Left kidney (tissue), 2 donors: ENCODE measurements around the gene FAM117A. TPM values are rescaled to one million over a fixed set of nuclear protein-coding genes. Genes with fewer than 3 reads are reported as not detected.
"Not testable (repeated sequence)": the region's sequence is repeated elsewhere in the genome, so short reads cannot be mapped to it uniquely, and the experiment has no call there.

Source experiments
- DNase-seq: peaks from one replicate; pipeline ENCODE4 v3.0.0-alpha.2; 2013
- polyA plus RNA-seq: library from polyadenylated mRNA; unstranded; fragments of 120-200 nt; gene quantifications from one replicate; pipeline ENCODE4 v1.2.1, GENCODE V29; 2013; ENCODE audit not compliant: insufficient read length

Gene FAM117A
- polyA plus RNA-seq, 1 donor, result 17.3 TPM

DNA sequence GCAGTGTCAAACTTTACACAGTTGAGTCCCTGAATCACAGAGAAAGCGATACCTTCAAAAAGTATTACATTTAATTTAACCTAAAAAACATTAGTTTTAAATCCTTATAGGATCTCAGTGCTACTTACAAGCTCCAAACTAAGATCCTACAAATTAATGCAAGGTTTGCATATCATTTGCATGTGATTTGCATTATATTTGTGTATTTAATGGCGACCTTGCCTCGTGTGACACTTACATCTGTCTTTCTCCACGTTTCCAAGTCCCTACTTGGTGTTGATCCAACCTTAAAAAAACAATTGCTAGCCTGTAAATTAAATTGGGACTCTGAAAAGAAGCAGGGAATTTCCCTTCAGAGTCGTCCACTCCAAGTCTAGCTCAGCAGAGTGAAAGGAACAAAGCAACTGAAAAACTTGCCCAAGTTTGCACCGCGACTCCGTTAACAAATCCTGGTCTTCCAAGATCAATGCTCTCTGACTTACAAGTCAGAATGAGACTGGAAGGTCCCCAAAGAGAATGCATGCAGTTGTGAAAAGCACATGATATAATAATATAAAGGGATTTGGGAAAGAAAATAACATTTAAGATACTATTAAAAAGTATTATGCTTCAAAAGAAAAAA lies 739 bp upstream of the FAM117A start:
- no peak for DNase-seq

DNA sequence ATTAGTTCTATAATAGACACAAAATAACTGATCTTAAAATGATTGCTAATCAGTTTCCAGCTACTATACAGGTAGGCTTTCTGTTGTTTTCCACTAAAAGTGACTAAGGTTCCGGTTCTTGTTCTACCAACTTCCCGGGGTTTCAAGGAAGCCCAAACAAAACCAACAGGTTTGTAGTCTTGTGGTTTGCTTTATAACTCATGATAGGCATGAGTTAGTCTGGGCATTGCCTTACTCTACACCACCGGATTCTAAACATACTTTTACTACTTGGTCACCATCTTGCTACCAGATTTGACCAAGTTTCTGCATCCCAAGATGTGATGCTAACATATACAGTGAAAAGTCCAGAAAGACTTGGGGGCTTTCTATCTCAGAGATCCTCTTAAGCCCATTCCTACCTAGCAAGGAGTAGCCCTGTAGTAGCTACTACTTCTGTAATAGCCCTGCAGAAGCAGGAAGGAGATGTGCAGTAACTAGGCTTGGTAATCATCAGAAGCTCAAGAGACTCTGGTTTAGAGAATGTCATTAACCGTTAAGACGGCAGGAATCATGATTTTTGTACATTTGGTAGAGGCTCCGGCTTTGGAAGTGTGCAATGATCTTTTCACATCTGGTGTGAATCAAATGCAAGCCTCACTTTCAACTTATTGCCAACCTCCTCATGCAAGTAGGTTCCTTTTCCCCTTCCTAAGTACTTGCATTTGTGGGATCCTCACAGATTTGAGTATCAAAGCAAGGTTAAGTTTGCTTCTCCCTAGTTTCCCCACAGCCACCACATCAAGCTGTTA lies 1.6 kb downstream of the FAM117A start:
- no peak for DNase-seq

DNA sequence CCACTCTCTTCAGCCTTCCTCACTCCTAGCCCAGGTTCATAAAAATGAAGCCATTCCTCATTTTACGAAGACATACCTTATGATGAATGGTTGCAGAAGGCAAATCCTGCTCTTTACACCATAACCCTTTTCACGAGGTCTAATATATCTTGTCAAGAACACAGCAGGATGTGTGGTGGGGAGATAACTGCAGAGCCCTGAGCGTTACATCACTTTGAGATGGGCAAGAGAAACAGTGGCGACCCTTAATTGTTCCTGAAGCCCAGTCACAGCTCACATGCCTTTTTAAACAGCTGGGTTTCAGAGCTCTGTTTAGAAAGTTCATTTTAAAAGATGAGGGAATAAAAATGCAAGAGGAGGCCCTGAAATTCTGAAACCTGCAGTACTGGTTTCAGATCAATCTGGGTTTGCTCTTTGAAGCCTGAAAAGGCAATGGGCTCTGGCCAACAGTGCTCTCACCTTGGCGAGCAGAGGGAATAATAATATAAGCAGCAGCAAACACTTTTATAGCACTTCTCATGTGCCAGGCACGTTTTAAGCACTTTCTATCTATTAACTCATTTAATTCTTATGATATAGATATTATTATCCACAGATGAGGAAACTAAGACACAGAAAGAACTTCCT lies 2.9 kb downstream of the FAM117A start:
- DNase-seq, result no peak

DNA sequence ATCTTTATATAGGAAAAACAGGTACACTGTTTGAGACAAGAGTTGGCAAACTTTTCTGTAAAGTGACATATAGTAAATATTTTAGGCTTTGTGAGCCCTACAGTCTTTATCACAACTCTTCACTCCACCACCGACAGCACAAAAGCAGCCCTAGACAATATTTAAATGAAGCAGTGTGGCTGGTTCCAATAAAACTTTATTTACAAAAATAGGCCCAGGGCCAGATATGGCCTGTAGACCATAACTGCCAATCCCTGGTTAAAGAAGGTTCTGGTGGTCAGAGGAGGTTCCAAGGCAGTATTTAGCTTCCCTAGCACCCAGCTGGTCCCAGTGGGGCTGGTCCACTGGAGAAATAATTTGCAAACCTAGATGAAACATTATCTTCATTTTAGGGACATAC lies 3.6 kb downstream of the FAM117A start:
- no peak for DNase-seq

DNA sequence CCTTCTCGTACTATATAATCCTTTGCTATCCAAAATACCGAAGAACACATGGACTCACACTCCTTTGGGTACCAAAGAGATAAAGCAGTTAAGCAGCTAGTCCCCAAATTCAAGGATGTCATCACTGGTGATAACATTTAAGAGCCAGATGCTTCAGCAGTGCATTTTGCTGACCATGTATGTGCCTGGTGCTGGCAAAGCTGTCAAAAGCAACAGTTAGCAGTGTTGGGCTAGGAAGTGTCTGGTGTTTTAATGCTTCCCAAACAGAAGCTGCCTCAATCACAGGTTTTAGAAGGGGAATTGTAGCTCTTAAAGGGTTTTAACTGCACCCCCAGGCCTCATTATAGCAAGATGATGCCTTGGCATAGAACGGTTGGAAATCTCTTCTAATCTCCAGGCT lies 4.7 kb downstream of the FAM117A start:
- DNase-seq, result no peak

DNA sequence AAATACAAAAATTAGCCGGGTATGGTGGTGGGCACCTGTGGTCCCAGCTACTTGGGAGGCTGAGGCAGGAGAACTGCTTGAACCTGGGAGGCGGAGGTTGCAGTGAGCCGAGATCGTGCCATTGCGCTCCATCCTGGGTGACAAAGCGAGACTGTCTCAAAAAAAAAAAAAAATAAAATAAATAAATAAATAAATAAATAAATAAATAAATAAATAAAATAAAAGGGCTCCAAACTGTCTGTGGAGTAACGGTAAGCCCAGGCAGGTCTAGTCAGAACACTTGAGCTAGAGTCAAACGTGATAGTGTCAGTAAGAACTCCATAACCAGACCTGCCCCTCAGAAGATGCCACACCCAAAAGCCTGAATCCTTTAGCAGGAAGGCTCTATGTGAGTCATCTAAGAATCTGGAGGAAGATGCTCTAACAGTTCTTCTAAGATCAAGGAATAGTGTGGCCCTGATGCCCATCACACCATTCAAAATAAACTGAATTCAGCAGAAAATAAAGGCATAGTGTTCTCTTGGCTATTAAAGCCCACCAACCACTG lies 5.4 kb downstream of the FAM117A start:
- not testable (repeated sequence) for DNase-seq

DNA sequence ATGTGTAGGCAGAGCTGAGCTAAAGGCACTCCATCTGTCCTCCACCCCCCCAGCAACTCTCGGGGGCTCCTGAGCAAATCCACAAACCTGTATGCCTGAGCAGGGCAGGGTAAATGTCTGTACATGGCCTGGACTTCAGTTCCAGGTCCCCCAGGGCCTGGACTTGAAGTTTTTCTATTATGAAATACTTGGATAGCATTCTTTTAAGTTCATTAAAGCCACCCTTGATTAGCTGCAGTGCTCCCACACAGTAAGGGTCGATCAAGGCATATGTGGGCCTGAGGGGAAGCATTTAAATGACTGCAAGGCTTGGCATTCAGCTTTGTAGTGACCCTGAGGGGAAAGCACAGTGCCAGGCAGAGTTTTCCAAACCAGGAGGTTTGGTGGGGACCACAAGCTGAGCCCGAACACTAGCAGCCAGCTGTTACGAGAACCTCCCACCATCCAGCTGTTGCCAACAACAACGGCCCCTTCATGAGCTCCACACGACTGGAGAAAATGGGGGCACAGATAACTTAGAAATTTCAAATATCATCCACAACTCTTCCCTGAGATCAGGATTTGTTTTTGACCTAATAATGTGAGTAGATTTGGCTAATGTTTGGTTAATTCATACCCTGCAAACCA lies 6.7 kb downstream of the FAM117A start:
- DNase-seq, result no peak

DNA sequence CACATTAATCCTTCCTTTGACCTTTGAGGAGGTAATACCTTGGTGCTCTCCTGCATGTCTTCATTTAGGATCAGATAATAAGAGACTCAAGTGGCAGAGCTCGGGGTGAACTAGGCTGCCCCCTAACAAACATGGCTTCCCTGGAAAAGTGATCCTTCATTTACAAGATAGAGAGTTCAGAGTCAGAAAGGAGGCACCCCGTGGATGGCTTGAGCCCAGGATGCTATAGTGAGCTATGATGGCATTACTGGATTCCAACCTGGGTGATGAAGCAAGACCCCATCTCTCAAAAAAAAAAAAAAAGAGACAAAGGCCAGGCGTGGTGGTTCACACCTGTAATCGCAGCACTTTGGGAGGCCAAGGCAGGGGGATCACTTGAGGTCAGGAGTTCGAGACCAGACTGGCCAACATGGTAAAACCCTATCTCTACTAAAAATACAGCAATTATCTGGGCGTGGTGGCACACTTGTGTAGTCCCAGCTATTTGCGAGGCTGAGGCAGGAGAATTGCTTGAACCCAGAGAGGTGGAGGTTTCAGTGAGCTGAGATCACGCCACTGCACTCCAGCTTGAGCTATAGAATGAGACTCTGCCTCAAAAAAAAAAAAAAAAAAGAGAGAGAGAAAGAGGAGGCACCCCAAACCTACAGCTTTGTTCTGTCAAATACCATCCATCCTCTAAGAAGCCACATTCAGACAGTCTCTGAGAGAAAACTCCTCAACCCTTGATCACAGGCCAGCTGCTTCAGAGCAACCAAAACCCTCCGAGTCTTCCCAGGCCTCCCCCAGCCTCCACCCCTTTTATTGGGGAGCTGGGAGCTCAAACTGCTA lies 7.4 kb downstream of the FAM117A start:
- no peak for DNase-seq

DNA sequence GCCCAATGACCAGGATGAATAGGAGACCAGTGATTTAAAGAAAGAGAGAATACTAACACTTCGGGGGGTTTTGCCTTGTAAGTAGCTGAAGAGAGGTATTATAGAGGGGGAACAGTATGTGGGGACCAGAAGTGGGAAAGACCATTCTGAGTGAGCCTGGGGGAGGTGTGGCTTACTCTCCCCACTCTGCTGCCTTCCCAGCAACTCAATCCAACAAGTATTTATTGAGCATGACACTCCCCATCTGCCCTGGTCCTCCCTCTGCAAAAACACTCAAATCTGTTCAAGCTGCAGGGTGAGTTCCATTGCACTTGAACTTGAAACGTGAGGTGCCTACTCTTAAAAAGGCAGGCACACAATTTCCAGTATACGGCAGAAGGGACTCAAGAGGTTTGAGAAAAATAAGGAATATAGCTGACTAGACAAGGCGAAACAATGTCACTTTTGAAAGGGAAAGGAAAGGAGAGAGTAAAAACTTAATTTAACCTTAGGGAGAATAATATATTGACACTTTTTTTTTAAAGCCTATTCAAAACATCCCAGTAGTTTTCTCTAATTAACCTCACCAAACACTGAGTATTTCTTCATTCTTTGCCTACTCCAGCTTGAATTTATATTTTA lies 8.2 kb downstream of the FAM117A start:
- no peak for DNase-seq

DNA sequence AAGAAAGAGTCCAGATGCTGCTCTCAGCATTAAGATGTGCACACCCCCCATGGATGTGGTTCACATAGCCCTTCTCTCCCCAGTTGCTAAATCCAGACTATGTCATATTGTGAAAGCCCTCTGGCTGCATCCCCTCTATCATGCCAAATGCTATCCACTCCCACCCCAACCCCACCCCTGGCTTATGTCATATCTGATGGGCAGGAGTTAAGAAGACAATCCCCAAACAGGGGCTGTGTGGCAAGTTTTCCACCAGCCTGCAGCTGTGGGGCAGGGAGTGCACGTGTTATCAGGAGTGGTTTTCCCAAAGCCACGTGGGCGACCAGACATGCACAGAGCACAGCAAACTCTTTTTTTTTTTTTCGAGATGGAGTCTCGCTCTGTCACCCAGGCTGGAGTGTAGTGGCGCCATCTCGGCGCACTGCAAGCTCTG lies 10.0 kb downstream of the FAM117A start:
- no peak for DNase-seq

DNA sequence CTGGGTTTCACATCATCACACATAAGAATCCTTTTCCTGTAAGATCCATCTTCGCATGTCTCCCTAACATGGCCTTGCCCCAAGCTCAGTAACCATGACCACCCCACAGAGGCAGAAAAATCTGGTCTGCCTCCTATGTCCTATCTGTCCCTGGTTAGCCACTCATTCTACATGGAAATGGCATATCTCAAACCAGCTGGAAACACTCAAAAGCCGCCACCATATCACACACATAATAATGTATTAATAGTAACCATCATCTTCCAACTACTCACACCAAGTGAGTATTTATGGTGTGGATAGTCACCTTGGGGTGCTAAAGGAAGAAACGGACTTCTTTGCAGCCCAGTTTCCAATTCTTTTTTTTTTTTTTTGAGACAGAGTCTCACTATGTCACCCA lies 11.4 kb downstream of the FAM117A start:
- DNase-seq, result no peak

DNA sequence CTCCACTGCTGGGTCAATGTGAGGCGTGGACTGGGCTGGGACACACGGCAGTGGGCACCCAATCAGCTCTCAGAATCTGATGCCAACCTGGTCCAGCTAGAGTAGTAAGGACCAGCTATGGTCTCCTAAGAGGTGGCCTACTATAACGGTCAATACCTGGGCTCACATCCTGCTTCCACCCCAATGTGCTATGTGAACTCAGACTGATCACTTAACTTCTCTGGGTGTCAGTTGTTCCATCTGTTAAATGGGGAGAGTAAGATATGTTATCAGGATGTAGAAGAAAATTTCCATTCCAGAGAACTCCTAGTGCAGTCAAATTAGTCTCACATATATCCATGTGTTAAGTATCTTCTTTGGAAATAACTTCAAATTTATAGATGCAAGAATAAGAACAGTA lies 14.2 kb downstream of the FAM117A start:
- no peak for DNase-seq

DNA sequence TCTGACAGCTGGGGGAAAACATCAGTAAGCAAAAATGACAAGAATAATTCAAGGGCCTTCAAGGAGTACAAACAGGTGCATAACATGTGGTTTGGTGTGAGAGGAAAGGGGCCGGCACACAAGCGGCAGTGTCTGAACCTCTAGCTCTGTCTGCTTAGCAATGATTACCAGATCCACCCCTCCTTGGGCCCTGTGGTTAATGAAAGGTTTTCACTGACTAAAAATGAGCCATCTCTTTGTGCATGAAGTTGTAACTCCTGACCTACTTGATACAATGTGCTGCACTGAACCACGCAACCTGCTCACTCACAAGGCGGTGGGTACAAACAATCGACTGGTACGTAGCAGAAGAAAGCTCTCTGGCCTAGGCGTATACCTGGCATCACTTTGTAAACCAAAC lies 15.1 kb downstream of the FAM117A start:
- DNase-seq, result no peak

DNA sequence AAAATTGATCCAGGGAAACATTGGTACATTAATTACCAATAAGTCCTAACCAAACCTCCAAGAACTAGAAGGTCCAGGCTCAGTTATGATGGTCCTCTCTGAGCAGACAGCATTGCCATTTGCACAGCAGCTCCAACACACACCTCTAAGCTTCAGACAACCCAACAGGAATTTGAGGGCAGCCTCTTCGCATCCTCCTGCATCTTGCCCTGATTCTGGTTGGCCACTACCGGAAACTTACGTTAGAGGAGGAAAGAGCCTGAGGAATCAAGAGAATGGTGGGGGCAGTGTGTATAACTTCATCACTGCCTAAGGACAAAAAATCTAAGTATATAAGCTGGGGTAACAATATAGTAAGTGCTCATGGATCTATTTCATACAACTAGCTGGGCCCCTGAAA lies 15.7 kb downstream of the FAM117A start:
- DNase-seq, result no peak

DNA sequence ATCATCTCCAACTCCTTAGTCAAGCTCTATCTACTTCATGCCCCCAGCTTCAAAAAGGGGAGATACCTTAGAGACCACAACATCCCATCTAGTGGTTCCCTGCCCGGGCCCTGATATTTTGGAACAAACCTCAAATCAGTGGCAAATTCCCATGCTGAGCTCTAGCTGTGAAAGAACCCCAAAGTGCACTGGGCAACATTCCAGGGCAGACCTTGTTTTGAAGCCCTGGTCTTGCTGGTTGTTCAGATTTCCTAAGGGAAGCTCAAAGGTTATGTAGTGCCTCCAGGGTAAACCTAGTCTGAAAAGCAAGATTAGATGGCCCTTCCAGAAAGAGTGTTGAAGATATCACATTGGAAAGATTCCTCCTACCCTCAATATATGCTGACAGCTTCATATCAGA lies 16.3 kb downstream of the FAM117A start:
- DNase-seq, result no peak

DNA sequence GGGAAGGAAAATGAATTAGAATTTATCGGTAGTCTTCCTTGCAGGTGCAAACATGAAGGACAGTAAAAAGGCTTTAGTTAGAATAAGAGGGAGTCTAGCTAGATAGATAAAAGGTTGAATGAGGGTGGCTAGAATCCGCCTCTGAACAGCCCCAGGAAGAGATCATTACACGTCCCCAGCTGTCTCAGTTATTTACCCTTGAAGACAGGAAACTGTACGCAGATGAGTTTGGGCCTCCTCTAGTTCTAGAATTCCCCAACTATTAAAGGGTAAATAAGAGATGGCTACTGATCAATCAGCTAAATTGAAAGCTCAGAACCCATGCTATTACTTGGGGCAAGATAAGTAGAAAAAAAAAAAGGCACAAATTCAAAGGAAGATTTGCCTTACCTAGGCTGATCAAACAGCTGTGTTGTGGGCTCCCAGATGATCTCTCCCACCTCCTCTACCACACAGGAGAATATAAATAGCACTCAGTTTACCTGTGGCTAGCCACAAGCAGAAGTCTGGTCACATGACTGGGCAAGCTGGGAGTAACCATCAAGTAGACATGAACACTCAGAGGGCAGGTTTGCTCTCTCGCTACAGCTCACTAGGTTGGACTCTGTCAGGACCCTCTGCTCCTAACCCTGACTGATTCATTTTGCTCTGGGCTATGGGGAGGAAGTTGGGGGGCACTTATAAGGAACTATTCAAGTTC lies 17.0 kb downstream of the FAM117A start:
- no peak for DNase-seq

DNA sequence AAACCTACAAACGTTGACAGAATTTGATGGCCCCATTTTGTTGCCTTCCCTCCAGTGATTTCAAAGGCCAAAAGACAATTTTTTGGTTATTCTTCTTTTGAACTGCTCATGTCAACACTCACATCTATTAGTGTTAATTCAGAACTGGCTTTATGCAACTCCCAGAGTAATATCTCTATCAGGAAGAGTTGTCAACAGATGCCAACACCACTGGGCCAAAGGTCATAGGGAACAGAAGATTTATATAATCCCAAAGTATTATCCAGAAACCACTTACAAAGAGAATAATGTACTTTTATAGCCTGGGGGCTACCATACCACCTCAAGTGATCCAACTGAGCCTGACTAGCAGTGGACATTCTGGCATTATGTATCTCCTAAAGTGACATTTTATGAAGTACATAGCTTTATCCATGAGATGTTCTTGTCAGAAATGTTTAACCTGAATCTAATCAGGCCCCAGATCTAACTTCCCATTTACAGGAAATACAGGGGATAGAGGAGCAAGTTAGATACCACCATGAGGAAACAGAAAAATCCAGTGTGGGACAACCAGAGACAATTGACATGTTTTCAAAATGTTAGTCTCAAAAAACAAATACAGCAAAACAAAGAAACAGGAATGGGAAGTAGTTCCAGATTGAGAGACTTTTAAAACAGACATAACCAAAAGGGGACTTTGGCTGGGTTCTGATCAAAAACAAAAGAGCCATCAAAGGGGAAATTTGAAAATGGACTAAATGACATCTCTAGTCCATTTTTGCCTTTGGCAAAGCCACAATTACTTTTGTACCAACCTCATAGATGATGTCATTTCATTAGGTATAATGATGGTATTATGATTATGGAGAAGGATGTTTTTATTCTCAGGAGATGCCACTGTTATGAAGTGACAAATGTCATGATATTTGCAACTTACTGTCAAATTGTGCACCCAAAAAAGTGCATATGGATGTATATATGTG lies 18.5 kb downstream of the FAM117A start:
- no peak for DNase-seq

DNA sequence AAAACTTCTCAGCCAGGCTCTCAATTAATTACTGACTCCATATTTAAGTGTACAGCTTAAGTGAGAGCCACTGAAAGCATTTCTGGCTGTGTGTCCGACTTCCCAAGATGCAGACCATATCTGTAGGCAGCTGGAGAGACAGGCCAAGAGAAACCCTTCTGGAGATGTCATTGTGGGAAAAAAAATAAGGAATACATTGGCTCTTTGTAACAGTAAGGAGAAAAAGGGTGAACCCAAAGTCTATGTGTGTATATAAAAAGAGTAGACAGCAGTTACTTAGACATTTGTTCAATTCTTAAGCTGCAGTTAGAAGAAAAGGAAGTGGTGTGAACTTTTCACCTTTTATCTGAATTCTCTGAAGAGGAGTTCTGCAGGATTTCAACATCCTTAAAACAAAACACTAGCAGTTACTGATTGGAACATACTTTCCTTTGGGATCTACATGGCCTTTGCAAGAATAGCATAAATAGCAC lies 21.7 kb downstream of the FAM117A start:
- DNase-seq, result no peak

DNA sequence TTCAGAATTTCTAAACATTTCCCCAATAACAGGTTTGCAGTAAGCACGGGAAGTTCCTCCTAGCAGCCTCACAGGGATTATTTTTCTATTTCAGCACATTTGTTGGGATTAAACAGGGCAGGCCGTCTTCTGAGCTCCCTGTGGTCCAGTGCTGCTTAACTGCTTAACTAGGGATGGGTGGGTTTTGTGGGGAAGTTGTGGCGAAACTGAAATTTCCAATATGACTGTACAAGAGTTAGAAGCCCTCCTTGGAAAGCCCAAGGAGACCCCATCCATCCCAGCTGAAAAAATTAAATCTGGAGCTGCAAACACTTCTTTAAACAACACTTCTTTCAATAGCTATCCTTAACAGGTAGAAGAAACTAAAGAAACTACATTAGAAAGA lies 22.2 kb downstream of the FAM117A start:
- DNase-seq, result no peak
